K562 (cell line): Measurements from ENCODE around the gene MTFMT.

Experiments used
- EZH2 ChIP-seq: IDR thresholded peaks from 2 replicates; pipeline ENCODE4 v1.6.1; 2012; ENCODE audit warnings: low read depth, mild to moderate bottlenecking, inconsistent platforms, low read length, borderline replicate concordance
- TAF15 ChIP-seq: fragments of 200-400 bp; formaldehyde crosslinking; IDR thresholded peaks from 2 replicates; pipeline ENCODE4 v1.6.1; 2017; ENCODE audit warnings: mild to moderate bottlenecking, low read depth, low read length, moderate library complexity
- ZC3H4 ChIP-seq: sonication (generic); formaldehyde crosslinking; IDR thresholded peaks from 2 replicates; pipeline ENCODE4 v1.9.0; 2021; ENCODE audit warnings: missing genetic modification reagents, borderline replicate concordance
- ZKSCAN1 ChIP-seq: fragments of 150-350 bp; IDR thresholded peaks from 2 replicates; pipeline ENCODE4 v1.6.1; 2016; ENCODE audit warnings: low read depth, low read length
- ZNF384 ChIP-seq: IDR thresholded peaks from 2 replicates; pipeline ENCODE4 v1.6.1; 2012; ENCODE audit warnings: low read depth, low read length, improper control_type of control experiment
- TF ChIP-seq, protein P1 (sequence below): sonication (generic); formaldehyde crosslinking; IDR thresholded peaks from 2 replicates; pipeline ENCODE4 v1.8.1; 2023; ENCODE audit warnings: mild to moderate bottlenecking, missing genetic modification reagents
- TF ChIP-seq, protein P2 (sequence below): fragments of 250-450 bp; sonication (Bioruptor Pico); IDR thresholded peaks from 2 replicates; pipeline ENCODE4 v1.8.0; 2022; ENCODE audit warnings: inconsistent platforms
- TF ChIP-seq, protein P3 (sequence below), 3 experiments: IDR thresholded peaks in 2 of 3; conservative IDR thresholded peaks in 1 of 3; 2 replicates each; pipeline ENCODE4 v1.5.1; 2011 to 2012; ENCODE audit warnings: low read length in 3 of 3, mild to moderate bottlenecking in 3 of 3, control low read depth in 2 of 3, improper control_type of control experiment in 1 of 3, inconsistent platforms in 1 of 3, low read depth in 1 of 3, mixed read lengths in 1 of 3, moderate library complexity in 1 of 3; ENCODE audit not compliant: insufficient read depth in 2 of 3

DNA sequence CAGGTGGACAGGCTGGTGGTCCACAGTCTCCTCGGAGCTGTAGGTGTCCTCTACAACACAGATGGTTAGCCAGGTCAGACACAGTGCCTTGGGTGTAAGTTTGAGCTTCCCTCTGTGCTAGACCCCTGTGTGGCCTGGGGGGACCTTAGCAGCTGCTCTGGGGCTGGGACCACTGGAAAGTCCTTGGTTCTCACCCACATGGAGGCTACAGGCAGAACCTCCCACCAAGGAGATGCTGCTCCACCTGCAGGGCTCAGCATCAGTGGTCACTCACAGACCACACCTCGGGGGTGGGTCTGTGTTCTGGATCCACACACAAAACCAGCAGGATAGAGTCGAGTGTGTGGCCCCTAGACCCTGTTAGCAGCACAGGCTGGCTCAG is 29.9 kb upstream of the MTFMT start:
- TF ChIP-seq, protein P1, sequence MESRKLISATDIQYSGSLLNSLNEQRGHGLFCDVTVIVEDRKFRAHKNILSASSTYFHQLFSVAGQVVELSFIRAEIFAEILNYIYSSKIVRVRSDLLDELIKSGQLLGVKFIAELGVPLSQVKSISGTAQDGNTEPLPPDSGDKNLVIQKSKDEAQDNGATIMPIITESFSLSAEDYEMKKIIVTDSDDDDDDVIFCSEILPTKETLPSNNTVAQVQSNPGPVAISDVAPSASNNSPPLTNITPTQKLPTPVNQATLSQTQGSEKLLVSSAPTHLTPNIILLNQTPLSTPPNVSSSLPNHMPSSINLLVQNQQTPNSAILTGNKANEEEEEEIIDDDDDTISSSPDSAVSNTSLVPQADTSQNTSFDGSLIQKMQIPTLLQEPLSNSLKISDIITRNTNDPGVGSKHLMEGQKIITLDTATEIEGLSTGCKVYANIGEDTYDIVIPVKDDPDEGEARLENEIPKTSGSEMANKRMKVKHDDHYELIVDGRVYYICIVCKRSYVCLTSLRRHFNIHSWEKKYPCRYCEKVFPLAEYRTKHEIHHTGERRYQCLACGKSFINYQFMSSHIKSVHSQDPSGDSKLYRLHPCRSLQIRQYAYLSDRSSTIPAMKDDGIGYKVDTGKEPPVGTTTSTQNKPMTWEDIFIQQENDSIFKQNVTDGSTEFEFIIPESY (CRISPR knock-in tag): no peak
- TF ChIP-seq ZC3H4: no peak
- TF ChIP-seq TAF15: no peak
- TF ChIP-seq, protein P2, sequence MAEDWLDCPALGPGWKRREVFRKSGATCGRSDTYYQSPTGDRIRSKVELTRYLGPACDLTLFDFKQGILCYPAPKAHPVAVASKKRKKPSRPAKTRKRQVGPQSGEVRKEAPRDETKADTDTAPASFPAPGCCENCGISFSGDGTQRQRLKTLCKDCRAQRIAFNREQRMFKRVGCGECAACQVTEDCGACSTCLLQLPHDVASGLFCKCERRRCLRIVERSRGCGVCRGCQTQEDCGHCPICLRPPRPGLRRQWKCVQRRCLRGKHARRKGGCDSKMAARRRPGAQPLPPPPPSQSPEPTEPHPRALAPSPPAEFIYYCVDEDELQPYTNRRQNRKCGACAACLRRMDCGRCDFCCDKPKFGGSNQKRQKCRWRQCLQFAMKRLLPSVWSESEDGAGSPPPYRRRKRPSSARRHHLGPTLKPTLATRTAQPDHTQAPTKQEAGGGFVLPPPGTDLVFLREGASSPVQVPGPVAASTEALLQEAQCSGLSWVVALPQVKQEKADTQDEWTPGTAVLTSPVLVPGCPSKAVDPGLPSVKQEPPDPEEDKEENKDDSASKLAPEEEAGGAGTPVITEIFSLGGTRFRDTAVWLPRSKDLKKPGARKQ (CRISPR knock-in tag): no peak
- TF ChIP-seq ZKSCAN1: no peak
- no peak for TF ChIP-seq EZH2
- no peak for TF ChIP-seq ZNF384
- TF ChIP-seq, protein P3, sequence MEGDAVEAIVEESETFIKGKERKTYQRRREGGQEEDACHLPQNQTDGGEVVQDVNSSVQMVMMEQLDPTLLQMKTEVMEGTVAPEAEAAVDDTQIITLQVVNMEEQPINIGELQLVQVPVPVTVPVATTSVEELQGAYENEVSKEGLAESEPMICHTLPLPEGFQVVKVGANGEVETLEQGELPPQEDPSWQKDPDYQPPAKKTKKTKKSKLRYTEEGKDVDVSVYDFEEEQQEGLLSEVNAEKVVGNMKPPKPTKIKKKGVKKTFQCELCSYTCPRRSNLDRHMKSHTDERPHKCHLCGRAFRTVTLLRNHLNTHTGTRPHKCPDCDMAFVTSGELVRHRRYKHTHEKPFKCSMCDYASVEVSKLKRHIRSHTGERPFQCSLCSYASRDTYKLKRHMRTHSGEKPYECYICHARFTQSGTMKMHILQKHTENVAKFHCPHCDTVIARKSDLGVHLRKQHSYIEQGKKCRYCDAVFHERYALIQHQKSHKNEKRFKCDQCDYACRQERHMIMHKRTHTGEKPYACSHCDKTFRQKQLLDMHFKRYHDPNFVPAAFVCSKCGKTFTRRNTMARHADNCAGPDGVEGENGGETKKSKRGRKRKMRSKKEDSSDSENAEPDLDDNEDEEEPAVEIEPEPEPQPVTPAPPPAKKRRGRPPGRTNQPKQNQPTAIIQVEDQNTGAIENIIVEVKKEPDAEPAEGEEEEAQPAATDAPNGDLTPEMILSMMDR (IDR thresholded peaks at IDR 0.05 in 2 of 3, conservative IDR thresholded peaks at IDR 0.05 in 1 of 3; ENCODE audit: insufficient read depth in 2 of 3, low read depth in 1 of 3, low read length in 3 of 3): no peak
